ENCODE measurements around the gene ARL5B.

The ARL5B gene

GRCh38 chr10:18664841-18665478, 5.7 kb downstream of the ARL5B start:
- Histone ChIP-seq H3K4me3 (ENCODE audit: low read length) (no peak overlapping the region), H3K4me2 (ENCODE audit: low read length) (no peak overlapping the region), H3K9me2 (replicated peaks; ENCODE audit: control insufficient read depth, low read length) (no peaks in the 10 kb centered on the region), H3K27me3 (ENCODE audit: control insufficient read depth, low read length) (no peaks in the 10 kb centered on the region), H3K27ac (ENCODE audit: low read depth, low read length) (no peak overlapping the region), H3K36me3 (ENCODE audit: control insufficient read depth, low read length) (peaks cover 37% of the 10 kb centered on the region), H4K20me1 (ENCODE audit: control insufficient read depth, insufficient read depth, low read depth, low read length) (peaks cover 9% of the 10 kb centered on the region), H3K79me2 (ENCODE audit: control insufficient read depth, low read length) (peaks cover 88% of the 10 kb centered on the region), H3K9me3 (ENCODE audit: control insufficient read depth, insufficient read depth, low read length) (no peaks in the 10 kb centered on the region), H3K4me1 (ENCODE audit: control insufficient read depth, low read length) (peaks cover 16% of the 10 kb centered on the region), H3F3A (ENCODE audit: control insufficient read depth, insufficient read depth) (no peaks in the 10 kb centered on the region)
- TF ChIP-seq EZH2phosphoT487 (IDR thresholded peaks at IDR 0.05; ENCODE audit: borderline replicate concordance, low read length): no peak
- no peak for TF ChIP-seq CTCF (IDR thresholded peaks at IDR 0.05; ENCODE audit: low read depth, low read length, poor library complexity, severe bottlenecking)

- H3K27me3 ChIP-seq (ENCODE audit: control insufficient read depth, low read length): no peaks in the 10 kb centered on the region
- H3K36me3 ChIP-seq (ENCODE audit: control insufficient read depth, low read length): peaks cover 45% of the 10 kb centered on the region
- no peaks in the 10 kb centered on the region for H3K9me3 ChIP-seq (ENCODE audit: control insufficient read depth, insufficient read depth, low read length)
- no peaks in the 10 kb centered on the region for H3K9me2 ChIP-seq (replicated peaks; ENCODE audit: control insufficient read depth, low read length)
- TF ChIP-seq CTCF (IDR thresholded peaks at IDR 0.05; ENCODE audit: low read depth, low read length, poor library complexity, severe bottlenecking): no peak
- no peak for TF ChIP-seq EZH2phosphoT487 (IDR thresholded peaks at IDR 0.05; ENCODE audit: borderline replicate concordance, low read length)
- no peak overlapping the region for H3K4me3 ChIP-seq (ENCODE audit: low read length)
- H4K20me1 ChIP-seq (ENCODE audit: control insufficient read depth, insufficient read depth, low read depth, low read length): peaks cover 9% of the 10 kb centered on the region
- H3F3A ChIP-seq (ENCODE audit: control insufficient read depth, insufficient read depth): no peaks in the 10 kb centered on the region
- H3K4me2 ChIP-seq (ENCODE audit: low read length): no peak overlapping the region
- no peak overlapping the region for H3K27ac ChIP-seq (ENCODE audit: low read depth, low read length)
- peaks cover 80% of the 10 kb centered on the region for H3K79me2 ChIP-seq (ENCODE audit: control insufficient read depth, low read length)
- peaks cover 14% of the 10 kb centered on the region for H3K4me1 ChIP-seq (ENCODE audit: control insufficient read depth, low read length)
Measured at GRCh38 chr10:18665815-18666558, 6.8 kb downstream of the ARL5B start.

- Histone ChIP-seq H4K20me1 (ENCODE audit: control insufficient read depth, insufficient read depth, low read depth, low read length) (peaks cover 3% of the 10 kb centered on the region), H3K4me1 (ENCODE audit: control insufficient read depth, low read length) (peaks cover 6% of the 10 kb centered on the region), H3K27me3 (ENCODE audit: control insufficient read depth, low read length) (no peaks in the 10 kb centered on the region), H3K36me3 (ENCODE audit: control insufficient read depth, low read length) (peaks cover 48% of the 10 kb centered on the region), H3F3A (ENCODE audit: control insufficient read depth, insufficient read depth) (no peaks in the 10 kb centered on the region), H3K9me2 (replicated peaks; ENCODE audit: control insufficient read depth, low read length) (no peaks in the 10 kb centered on the region), H3K4me2 (ENCODE audit: low read length) (no peak overlapping the region), H3K79me2 (ENCODE audit: control insufficient read depth, low read length) (peaks cover 72% of the 10 kb centered on the region), H3K27ac (ENCODE audit: low read depth, low read length) (no peak overlapping the region), H3K9me3 (ENCODE audit: control insufficient read depth, insufficient read depth, low read length) (no peaks in the 10 kb centered on the region), H3K4me3 (ENCODE audit: low read length) (no peak overlapping the region)
- TF ChIP-seq EZH2phosphoT487 (IDR thresholded peaks at IDR 0.05; ENCODE audit: borderline replicate concordance, low read length) (no peak), CTCF (IDR thresholded peaks at IDR 0.05; ENCODE audit: low read depth, low read length, poor library complexity, severe bottlenecking) (no peak)
Measured at GRCh38 chr10:18666810-18667209, 7.6 kb downstream of the ARL5B start.

Data from DOHH2 (cell line).